ENCODE results near the gene PNPLA7.

- TF ChIP-seq CTCF (IDR thresholded peaks at IDR 0.05; ENCODE audit: control extremely low read depth in 1 of 3, insufficient read depth in 1 of 3, low read depth in 1 of 3, low read length in 3 of 3), result no peak
- no peak for TF ChIP-seq POLR2A (IDR thresholded peaks at IDR 0.05; ENCODE audit: control extremely low read depth in 1 of 2, low read depth in 2 of 2, low read length in 2 of 2)
- no peak for TF ChIP-seq BRCA1 (IDR thresholded peaks at IDR 0.05; ENCODE audit: low read depth, low read length)
- TF ChIP-seq CEBPB (IDR thresholded peaks at IDR 0.05; ENCODE audit: low read depth, low read length), result no peak
Observed at GRCh38 chr9:137455359-137455991, 94.7 kb downstream of the PNPLA7 start.

All from H1 (cell line).